SIG-M5 treated with dmso at 0.1 percent for 504 hours (cell line): ENCODE measurements around the gene BCAP31.
"Not testable (repeated sequence)": the region's sequence is repeated elsewhere in the genome, so short reads cannot be mapped to it uniquely, and the experiment has no call there.

Experiments
- DNase-seq: peaks from one replicate; lab custom pipeline; 2025; ENCODE audit not compliant: unreplicated experiment; lab: John Stamatoyannopoulos, UW

The BCAP31 gene

DNA sequence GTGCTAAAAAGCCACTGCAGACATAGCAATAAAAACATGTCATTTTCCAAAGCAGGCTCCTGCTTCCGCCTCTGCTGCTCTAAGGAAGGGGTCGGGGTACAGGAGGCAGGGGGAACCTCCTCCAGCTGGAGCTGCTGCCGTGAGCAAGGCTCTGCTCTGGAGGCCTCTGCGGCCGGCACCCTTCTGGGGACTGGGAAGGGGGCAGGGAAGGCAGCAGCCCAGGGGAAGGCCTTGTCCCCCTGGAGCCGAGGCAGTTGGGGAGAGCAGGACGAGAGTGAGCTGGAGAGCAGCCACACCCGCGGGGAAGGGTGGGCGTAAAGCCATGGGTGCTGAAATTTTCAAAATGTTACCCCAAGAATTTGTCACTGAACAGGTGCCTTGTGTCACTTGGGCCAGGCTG lies 27.6 kb downstream of the BCAP31 start:
- DNase-seq: not testable (repeated sequence)

DNA sequence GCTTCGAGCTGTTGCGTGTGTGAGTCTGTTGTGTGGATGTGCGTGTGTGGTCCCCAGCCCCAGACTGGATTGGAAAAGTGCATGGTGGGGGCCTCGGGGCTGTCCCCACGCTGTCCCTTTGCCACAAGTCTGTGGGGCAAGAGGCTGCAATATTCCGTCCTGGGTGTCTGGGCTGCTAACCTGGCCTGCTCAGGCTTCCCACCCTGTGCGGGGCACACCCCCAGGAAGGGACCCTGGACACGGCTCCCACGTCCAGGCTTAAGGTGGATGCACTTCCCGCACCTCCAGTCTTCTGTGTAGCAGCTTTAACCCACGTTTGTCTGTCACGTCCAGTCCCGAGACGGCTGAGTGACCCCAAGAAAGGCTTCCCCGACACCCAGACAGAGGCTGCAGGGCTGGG lies 28.1 kb downstream of the BCAP31 start:
- no peak for DNase-seq

DNA sequence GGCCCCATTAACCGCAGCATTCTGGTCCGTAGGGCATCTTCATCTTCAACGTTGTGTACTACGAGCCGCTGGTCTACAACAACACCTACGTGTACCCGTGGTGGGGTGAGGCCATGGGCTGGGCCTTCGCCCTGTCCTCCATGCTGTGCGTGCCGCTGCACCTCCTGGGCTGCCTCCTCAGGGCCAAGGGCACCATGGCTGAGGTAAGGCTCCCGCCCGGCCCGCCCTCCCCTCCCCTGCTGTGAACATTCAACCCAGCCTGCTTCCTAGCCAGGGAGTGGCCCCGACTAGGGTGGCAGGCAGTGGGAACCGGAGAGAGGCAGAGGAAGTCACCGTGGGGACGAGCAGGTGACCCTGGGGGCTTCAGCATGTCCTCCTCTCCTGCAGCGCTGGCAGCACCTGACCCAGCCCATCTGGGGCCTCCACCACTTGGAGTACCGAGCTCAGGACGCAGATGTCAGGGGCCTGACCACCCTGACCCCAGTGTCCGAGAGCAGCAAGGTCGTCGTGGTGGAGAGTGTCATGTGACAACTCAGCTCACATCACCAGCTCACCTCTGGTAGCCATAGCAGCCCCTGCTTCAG lies 29.4 kb downstream of the BCAP31 start:
- DNase-seq: no peak

- DNase-seq: not testable (repeated sequence)
These were observed 29.9 kb downstream of the BCAP31 start for GRCh38 chrX:153694256-153694655.

- no peak for DNase-seq
These were observed 30.7 kb downstream of the BCAP31 start for GRCh38 chrX:153693216-153694086.

DNA sequence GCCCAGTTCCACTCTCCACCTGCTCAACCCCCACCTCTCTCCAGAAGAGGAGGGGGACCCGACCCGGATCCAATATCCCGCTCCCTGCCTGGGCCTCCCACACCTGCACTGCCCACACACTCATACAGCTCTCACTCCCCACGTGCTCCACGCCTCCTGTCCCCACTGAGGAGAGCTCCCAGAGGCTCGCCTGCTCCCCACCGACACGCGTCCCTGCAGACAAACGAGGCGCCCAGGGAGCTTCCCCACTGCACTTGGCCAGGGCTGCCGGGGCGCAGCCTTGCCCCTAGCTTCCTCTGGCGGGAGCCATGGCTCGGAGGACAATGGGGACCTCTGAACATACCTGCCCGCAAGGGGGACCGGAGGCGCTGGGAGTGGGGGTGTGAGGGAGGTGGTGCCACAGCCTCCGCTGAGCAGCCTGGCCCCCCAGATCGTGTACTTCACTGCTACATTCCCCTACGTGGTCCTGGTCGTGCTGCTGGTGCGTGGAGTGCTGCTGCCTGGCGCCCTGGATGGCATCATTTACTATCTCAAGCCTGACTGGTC lies 31.5 kb downstream of the BCAP31 start:
- DNase-seq: no peak

- no peak for DNase-seq
These were observed 32.2 kb downstream of the BCAP31 start for GRCh38 chrX:153692003-153692402.

GRCh38 chrX:153691032-153691827 lies 33.0 kb downstream of the BCAP31 start:
- not testable (repeated sequence) for DNase-seq

GRCh38 chrX:153690466-153690865 lies 33.7 kb downstream of the BCAP31 start:
- DNase-seq: no peak

DNA sequence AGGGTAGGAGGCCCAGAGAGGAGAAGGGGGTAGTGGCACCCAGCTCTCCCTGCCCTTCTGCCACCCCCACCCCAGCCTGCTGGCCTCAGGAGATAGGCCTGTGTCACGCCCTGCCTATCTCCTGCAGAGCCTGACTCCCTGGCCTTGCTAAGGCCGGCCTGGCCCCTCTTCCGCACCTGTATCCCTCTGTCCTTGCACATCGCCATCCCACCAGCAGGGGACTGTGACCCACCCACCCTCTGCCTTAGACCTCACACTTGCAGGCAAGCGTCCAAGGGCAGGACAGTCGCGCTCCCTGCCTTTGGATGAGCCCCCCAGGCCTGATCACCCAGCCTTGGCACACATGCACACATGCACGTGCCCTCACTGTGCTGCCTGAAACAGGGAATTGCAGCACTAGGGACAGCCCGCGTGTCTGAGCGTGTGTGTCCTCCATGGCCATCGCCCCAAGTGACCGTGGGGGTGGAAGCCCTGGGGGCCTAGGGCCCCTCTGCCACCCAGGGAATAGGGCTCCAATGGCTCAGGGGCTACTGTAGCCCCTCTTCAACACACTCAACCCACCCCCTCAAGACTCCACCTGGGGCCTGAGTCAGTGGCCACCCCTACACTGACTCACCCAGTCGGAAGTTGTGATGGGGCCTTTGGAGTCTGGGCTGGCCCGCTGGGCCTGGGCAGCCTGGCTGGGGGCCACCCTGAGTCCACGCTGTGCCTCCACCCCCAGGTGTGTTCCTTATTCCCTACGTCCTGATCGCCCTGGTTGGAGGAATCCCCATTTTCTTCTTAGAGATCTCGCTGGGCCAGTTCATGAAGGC lies 34.3 kb downstream of the BCAP31 start:
- DNase-seq: no peak

GRCh38 chrX:153688911-153689590 lies 35.1 kb downstream of the BCAP31 start:
- DNase-seq: no peak

DNA sequence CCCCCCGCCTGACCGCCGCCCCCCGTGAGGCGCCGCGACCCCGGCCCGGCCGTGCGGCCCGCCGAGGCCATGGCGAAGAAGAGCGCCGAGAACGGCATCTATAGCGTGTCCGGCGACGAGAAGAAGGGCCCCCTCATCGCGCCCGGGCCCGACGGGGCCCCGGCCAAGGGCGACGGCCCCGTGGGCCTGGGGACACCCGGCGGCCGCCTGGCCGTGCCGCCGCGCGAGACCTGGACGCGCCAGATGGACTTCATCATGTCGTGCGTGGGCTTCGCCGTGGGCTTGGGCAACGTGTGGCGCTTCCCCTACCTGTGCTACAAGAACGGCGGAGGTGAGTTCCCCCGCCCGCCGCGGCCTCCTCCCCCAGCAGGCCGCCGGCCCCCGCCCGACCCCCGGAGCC lies 35.7 kb downstream of the BCAP31 start:
- no peak for DNase-seq

DNA sequence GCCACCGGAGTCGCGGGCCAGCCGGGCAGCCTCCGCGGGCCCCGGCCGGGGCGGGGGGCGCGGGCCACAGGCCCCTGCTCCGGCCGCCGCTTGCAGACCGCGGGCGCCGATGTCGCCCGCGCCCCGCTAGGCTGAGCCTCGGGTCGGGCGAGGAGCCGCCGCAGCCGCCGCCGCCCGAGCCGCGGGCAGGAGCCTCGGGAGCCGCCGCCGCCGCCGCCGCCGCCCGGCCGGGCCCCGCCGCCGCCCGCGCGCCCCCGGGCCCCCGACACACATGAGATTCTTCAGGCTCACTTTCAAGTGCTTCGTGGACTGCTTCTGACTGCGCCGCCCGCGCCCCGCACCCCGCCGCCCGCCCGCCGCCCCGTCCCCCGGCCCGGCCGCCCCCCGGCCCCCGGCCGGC lies 36.1 kb downstream of the BCAP31 start:
- DNase-seq: no peak

GRCh38 chrX:153687121-153688039 lies 36.8 kb downstream of the BCAP31 start, which contains the start of gene SLC6A8:
Gene SLC6A8, plus strand, starts transcription at chrX:153687926. Its CDS starts 649 bp downstream, at chrX:153688575.
- peak; percentile 14 for DNase-seq

GRCh38 chrX:153686711-153687110 lies 37.5 kb downstream of the BCAP31 start:
- no peak for DNase-seq

DNA sequence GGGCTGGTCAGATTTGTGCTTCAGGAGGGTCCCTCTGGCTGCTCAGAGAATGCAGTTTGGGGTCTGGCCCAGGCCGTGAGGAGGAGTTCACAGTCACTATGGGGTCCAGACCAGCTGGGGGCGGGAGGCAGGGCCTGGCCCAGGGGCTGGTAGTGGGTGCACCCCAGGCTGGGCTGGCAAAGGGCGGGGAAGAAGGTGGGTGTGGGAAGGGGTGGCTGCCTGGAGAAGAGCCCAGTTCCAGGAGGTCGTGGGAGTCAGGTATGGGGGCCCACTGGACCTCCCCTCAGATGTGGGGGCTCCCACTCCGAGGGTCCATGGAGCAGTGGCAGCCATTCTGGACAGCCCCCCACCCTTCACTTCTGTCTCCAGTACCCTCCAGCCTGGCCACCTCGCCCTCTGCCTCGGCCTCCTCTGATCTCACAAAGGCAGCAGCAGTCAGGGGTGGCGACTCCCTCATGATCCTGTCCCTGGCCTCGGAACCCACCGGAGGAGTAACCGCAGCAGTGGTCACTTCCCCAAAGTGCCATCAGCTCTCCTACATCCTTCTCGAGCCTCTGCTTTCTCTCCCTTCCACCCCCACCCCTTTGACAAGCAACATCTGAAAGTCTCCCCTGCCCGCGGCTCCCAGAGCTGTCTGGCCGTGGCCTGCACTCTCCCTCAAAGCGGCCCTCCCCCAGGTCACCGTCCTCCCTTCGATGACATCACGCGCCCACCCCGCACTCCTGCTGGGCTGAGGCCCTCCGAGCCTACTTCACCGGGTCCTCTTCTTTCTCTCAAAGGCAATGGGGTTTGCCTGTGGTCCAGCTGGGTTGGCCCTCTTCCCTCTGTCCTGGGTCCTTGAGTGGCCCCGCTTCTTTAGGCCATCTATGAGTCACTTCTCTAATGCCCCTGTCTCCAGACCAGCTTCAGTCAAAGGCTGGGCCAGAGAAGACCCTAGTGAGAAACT lies 38.2 kb downstream of the BCAP31 start:
- DNase-seq: peak; percentile 4

DNA sequence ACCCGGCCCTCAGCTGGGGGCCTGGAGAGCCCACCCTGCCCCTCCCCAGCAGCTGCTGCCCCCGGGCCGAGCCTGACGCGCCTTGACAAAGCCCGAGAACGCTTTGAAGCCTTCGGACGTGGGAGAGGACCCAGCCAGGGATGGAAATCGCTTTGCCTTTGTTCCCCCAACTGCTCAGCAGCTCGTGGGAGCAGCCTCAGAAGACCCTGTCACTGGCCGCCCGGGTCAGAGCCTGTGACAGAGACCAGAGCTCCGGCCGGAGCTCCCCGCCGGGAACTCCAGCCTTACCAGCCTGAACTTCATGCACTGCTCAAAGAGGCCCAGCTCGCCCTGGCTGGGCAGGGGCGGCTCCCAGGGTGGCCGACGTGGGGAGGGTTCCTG lies 39.0 kb downstream of the BCAP31 start:
- no peak for DNase-seq
